A549 (cell line): Measurements from ENCODE around the gene MYEOV.

Experiments used
- CBX8 ChIP-seq: fragments of 200-600 bp; sonication (generic); IDR thresholded peaks from 2 replicates; pipeline ENCODE4 v1.6.1; 2016
- CTCF ChIP-seq: fragments of >200 bp; sonication (Bioruptor Twin); formaldehyde crosslinking; IDR thresholded peaks from 3 replicates; pipeline ENCODE4 v1.5.1; 2016
- EHMT2 ChIP-seq: fragments of 200-600 bp; sonication (generic); IDR thresholded peaks from 2 replicates; pipeline ENCODE4 v1.6.1; 2016; ENCODE audit warnings: antibody characterized with exemption, low read depth, mild to moderate bottlenecking, moderate library complexity
- RCOR1 ChIP-seq: fragments of 150-350 bp; IDR thresholded peaks from 2 replicates; pipeline ENCODE4 v1.6.1; 2014; ENCODE audit warnings: antibody characterized with exemption, low read length, low read depth
- SMC3 ChIP-seq: fragments of >200 bp; sonication (Bioruptor Twin); formaldehyde crosslinking; IDR thresholded peaks from 3 replicates; pipeline ENCODE4 v1.6.1; 2018; ENCODE audit warnings: inconsistent platforms
- TFCP2L1 ChIP-seq: fragments of 250-450 bp; sonication (Bioruptor Pico); IDR thresholded peaks from 2 replicates; pipeline ENCODE4 v1.5.0; 2021; ENCODE audit warnings: mild to moderate bottlenecking
- TF ChIP-seq, protein P1 (sequence below): fragments of 200-600 bp; sonication (generic); IDR thresholded peaks from 2 replicates; pipeline ENCODE4 v1.6.1; 2016; ENCODE audit warnings: antibody characterized with exemption, mild to moderate bottlenecking, moderate library complexity
- TF ChIP-seq, protein P2 (sequence below): IDR thresholded peaks from 2 replicates; pipeline ENCODE4 v1.6.1; 2012

DNA sequence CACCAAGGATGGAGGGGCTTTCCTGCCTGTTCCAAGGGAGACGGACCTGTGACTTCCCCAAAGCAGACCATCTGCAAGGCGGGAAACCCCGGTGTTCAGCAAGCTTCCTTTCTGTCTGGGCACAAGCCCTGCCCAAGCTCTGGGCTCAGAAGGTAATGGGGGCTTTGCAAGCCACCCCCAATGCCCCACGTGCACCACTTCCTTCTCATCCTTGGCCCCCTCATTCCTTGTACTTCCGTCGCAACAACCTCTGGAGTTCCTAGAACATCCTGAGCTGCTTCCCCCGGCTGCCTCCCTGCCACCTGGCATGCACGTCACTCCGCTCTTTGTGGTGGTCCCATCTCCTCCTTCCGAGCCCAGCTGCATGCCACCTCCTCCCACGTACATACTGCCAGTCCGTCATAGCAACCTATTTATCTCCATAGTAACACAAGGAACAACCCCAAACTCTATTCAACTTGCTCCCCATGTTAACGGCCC is 3.9 kb downstream of the MYEOV start:
- TF ChIP-seq RCOR1: no peak
- TF ChIP-seq, protein P1, sequence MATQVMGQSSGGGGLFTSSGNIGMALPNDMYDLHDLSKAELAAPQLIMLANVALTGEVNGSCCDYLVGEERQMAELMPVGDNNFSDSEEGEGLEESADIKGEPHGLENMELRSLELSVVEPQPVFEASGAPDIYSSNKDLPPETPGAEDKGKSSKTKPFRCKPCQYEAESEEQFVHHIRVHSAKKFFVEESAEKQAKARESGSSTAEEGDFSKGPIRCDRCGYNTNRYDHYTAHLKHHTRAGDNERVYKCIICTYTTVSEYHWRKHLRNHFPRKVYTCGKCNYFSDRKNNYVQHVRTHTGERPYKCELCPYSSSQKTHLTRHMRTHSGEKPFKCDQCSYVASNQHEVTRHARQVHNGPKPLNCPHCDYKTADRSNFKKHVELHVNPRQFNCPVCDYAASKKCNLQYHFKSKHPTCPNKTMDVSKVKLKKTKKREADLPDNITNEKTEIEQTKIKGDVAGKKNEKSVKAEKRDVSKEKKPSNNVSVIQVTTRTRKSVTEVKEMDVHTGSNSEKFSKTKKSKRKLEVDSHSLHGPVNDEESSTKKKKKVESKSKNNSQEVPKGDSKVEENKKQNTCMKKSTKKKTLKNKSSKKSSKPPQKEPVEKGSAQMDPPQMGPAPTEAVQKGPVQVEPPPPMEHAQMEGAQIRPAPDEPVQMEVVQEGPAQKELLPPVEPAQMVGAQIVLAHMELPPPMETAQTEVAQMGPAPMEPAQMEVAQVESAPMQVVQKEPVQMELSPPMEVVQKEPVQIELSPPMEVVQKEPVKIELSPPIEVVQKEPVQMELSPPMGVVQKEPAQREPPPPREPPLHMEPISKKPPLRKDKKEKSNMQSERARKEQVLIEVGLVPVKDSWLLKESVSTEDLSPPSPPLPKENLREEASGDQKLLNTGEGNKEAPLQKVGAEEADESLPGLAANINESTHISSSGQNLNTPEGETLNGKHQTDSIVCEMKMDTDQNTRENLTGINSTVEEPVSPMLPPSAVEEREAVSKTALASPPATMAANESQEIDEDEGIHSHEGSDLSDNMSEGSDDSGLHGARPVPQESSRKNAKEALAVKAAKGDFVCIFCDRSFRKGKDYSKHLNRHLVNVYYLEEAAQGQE: no peak
- no peak for TF ChIP-seq TFCP2L1 (CRISPR knock-in tag)
- TF ChIP-seq SMC3: no peak
- no peak for TF ChIP-seq CTCF
- no peak for TF ChIP-seq EHMT2
- TF ChIP-seq, protein P2, sequence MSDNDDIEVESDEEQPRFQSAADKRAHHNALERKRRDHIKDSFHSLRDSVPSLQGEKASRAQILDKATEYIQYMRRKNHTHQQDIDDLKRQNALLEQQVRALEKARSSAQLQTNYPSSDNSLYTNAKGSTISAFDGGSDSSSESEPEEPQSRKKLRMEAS: no peak
- TF ChIP-seq CBX8: no peak
